Spleen (tissue), 13 donors: Measurements from ENCODE around the gene CCND2. TPM values are rescaled to one million over a fixed set of nuclear protein-coding genes. Genes with fewer than 3 reads are reported as not detected.
A peak's percentile ranks its signal among the peaks of the same experiment; 100 is the strongest.

Experiments
- DNase-seq: peaks from one replicate; pipeline ENCODE4 v3.0.0-alpha.2; 2020
- H3K27ac ChIP-seq, 8 donors: fragments of 200-600 bp; sonication (generic) in 7 of 8; 1 replicate in 4 of 8; 2 replicates in 4 of 8; pipeline versions ENCODE4 v1.5.0 to v1.8.0; 2016 to 2021; ENCODE audit warnings: inconsistent platforms in 4 of 8, mild to moderate bottlenecking in 4 of 8, moderate library complexity in 1 of 8
- H3K27me3 ChIP-seq, 7 donors: fragments of 200-600 bp; sonication (generic) in 6 of 7; replicated peaks in 1 of 7; 1 replicate in 4 of 7; 2 replicates in 3 of 7; pipeline versions ENCODE4 v1.5.0 to v1.8.0; 2016 to 2021; ENCODE audit warnings: inconsistent platforms in 3 of 7, mild to moderate bottlenecking in 1 of 7
- H3K36me3 ChIP-seq, 6 donors: fragments of 200-600 bp; sonication (generic) in 5 of 6; 1 replicate in 4 of 6; 2 replicates in 2 of 6; pipeline versions ENCODE4 v1.5.0 to v1.8.0; 2016 to 2021; ENCODE audit warnings: inconsistent platforms in 2 of 6
- H3K4me1 ChIP-seq, 6 donors: fragments of 200-600 bp; sonication (generic) in 5 of 6; 1 replicate in 3 of 6; 2 replicates in 3 of 6; pipeline versions ENCODE4 v1.5.0 to v1.8.0; 2016 to 2021; ENCODE audit warnings: inconsistent platforms in 3 of 6
- H3K4me3 ChIP-seq, 8 donors: fragments of 200-600 bp; sonication (generic) in 7 of 8; 1 replicate in 4 of 8; 2 replicates in 4 of 8; pipeline versions ENCODE4 v1.5.0 to v1.8.0; 2016 to 2021; ENCODE audit warnings: inconsistent platforms in 4 of 8, mild to moderate bottlenecking in 4 of 8, moderate library complexity in 2 of 8
- H3K9me3 ChIP-seq, 8 donors: fragments of 200-600 bp; sonication (generic) in 7 of 8; 1 replicate in 4 of 8; 2 replicates in 4 of 8; pipeline versions ENCODE4 v1.5.0 to v1.8.0; 2016 to 2021; ENCODE audit warnings: inconsistent platforms in 4 of 8
- CTCF ChIP-seq, 11 experiments: fragments of 200-600 bp in 7 of 11; fragments of 450-650 bp in 4 of 11; sonication (generic) in 4 of 11; IDR thresholded peaks in 8 of 11; conservative IDR thresholded peaks in 3 of 11; 1 replicate in 7 of 11; 2 replicates in 4 of 11; pipeline versions ENCODE4 v1.4.0 to v1.8.0; 2016 to 2021; ENCODE audit warnings: antibody characterized with exemption in 11 of 11, inconsistent platforms in 4 of 11, mild to moderate bottlenecking in 1 of 11
- POLR2A ChIP-seq, 3 donors: fragments of 450-650 bp; IDR thresholded peaks; one replicate each; pipeline ENCODE4 v1.5.1; 2017; ENCODE audit warnings: antibody characterized with exemption in 3 of 3, mild to moderate bottlenecking in 1 of 3
- POLR2AphosphoS5 ChIP-seq, 3 donors: sonication (generic); formaldehyde crosslinking; IDR thresholded peaks; one replicate each; pipeline ENCODE4 v1.5.1; 2017; ENCODE audit warnings: antibody characterized with exemption in 3 of 3
- WGBS, 5 donors: extraction: QIAGEN DNeasy Blood & Tissue Kit in 3 of 5; methylation state at CpG; one replicate each; pipeline versions ENCODE4 v1.1.5 to v1.1.7; 2013 to 2018; 5-methylcytosine and 5-hydroxymethylcytosine counted together
- intact Hi-C: fragments of 100-400 bp; cut with DNase I; formaldehyde crosslinking; loops from one replicate; pipeline ENCODE4 v1.15.0; 2023; ENCODE audit warnings: low total_unique reads
- long read RNA-seq, 2 donors: transcript quantifications; one replicate each; lab custom pipeline, GENCODE V29; 2026
- polyA plus RNA-seq, 3 donors: library from polyadenylated mRNA; stranded (reverse); fragments of 200-250 nt; gene quantifications; one replicate each; pipeline ENCODE4 v1.2.1, GENCODE V29; 2013
- total RNA-seq, 7 donors: library from RNA; depleted of rRNA in 3 of 7; stranded (reverse); fragments of >200 nt in 3 of 7; fragmentation: NEBNext Ultra II Directional in 4 of 7; extraction: Animal tissue kit (Norgen Biotek cat#: 25700) in 4 of 7; gene quantifications; one replicate each; pipeline versions ENCODE4 v1.1.0 to v1.2.1, GENCODE V29; 2016 to 2021
- donor health status: healthy with polysubstance abuse.
- donor health status: DM: no; HTN: no; CAD: no; lungs with moderate emphysema.
- donor health status: DM: no; HTN: no; CAD: no.
- donor health status: Bipolar disorder and iron deficiency.
- donor health status: healthy.
- donor health status: DM: no; HTN: no; CAD: no.
- donor health status: DM: yes; HTN: yes; CAD: no.

Gene CCND2
- total RNA-seq (100 to 1,000 TPM in 3 of 7 donors, 10 to 100 TPM in 4; 56.1 to 110 (median 65.1) TPM), polyA plus RNA-seq (10 to 100 TPM in 2 of 3 donors, 1 to 10 TPM in 1; 9.4 to 15.2 (median 13.8) TPM)
- long read RNA-seq, donor 1, full-length matches to known transcripts, result 4 of 4 reads
- long read RNA-seq, donor 1, partial matches to known transcripts, result 0 of 4 reads
- long read RNA-seq, donor 1, other reads (novel, unspliced or antisense), result 0 of 4 reads
- long read RNA-seq, donor 2, full-length matches to known transcripts, result 6 of 6 reads
- long read RNA-seq, donor 2, partial matches to known transcripts, result 0 of 6 reads
- long read RNA-seq, donor 2, other reads (novel, unspliced or antisense), result 0 of 6 reads

GRCh38 chr12:4273652-4274395 lies at the start of gene CCND2:
Gene CCND2 (plus strand): TSS chr12:4273762. CDS start chr12:4274041, 279 bp downstream.
- peak; percentile 94 for DNase-seq
- Histone ChIP-seq H3K27ac (peak within 1 kb of the TSS; percentile 74 to 98 (median 92)), H3K27me3 (peaks cover 0 to 78% (median 52%) of the 10 kb centered on the region in 7 donors), H3K9me3 (no peaks in the 10 kb centered on the region), H3K4me3 (peak within 1 kb of the TSS; percentile 50 to 74 (median 66)), H3K4me1 (peaks cover 17 to 98% (median 88%) of the 10 kb centered on the region in 6 donors), H3K36me3 (peaks cover 0 to 27% (median 13%) of the 10 kb centered on the region in 6 donors)
- 0 to 1% (median 0%) methylated on average over 52 of the region's 52 CpGs for WGBS, 5 donors
- TF ChIP-seq CTCF (IDR thresholded peaks at IDR 0.05 in 8 of 11, conservative IDR thresholded peaks at IDR 0.05 in 3 of 11), result no peak
- peak in 2 of 3 donors; percentile 49 to 78 for TF ChIP-seq POLR2A (IDR thresholded peaks at IDR 0.05)
- peak; percentile 86 to 96 (median 93) for TF ChIP-seq POLR2AphosphoS5 (IDR thresholded peaks at IDR 0.05)
- intact Hi-C loops, result no loop called here

GRCh38 chr12:4224206-4224889 lies 49.2 kb upstream of the CCND2 start:
- peak overlapping the region in 7 of 8 donors; percentile 48 to 85 (median 65) for H3K27ac ChIP-seq
- intact Hi-C loops, result no loop called here

DNA sequence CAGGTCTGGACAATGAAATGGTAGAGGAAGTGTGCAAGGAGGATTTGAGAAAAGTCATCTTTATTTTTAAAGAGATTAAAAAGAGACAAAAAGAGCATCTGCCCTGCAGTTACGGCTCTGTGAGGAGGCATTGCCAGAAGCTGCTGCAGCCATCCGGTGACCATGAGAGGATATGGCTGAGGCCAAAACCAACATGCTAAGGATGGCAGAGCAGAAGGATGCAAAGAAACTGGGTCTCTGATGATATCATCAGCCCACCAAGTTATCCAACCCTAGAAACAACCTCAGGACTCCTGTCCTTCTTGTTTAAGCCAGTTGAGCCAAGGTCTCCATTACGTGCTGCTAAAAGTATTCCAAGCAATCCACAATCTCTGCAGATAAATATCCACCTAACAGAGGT lies 48.0 kb upstream of the CCND2 start:
- H3K36me3 ChIP-seq, result no peaks in the 10 kb centered on the region
- TF ChIP-seq POLR2A (IDR thresholded peaks at IDR 0.05), result no peak
- TF ChIP-seq CTCF (IDR thresholded peaks at IDR 0.05 in 8 of 11, conservative IDR thresholded peaks at IDR 0.05 in 3 of 11), result no peak
- TF ChIP-seq POLR2AphosphoS5 (IDR thresholded peaks at IDR 0.05), result no peak
- WGBS, 5 donors, result 84 to 93% (median 93%) methylated on average over 3 of the region's 3 CpGs
- H3K4me1 ChIP-seq, result peaks cover 0 to 25% (median 18%) of the 10 kb centered on the region in 6 donors
- H3K27me3 ChIP-seq, result peaks cover 0 to 17% (median 0%) of the 10 kb centered on the region in 7 donors
- intact Hi-C loops, result no loop called here
- no peak overlapping the region for H3K27ac ChIP-seq
- no peaks in the 10 kb centered on the region for H3K9me3 ChIP-seq
- no peak overlapping the region for H3K4me3 ChIP-seq
- DNase-seq, result no peak

More at GRCh38 chr12:4224206-4224889, 49.2 kb upstream of the CCND2 start:
- no peaks in the 10 kb centered on the region for H3K9me3 ChIP-seq
- H3K36me3 ChIP-seq, result no peaks in the 10 kb centered on the region
- H3K4me1 ChIP-seq, result peaks cover 0 to 25% (median 18%) of the 10 kb centered on the region in 6 donors
- H3K4me3 ChIP-seq, result peak overlapping the region in 1 of 8 donors; percentile 38
- WGBS, 5 donors, result 34 to 55% (median 40%) methylated on average over 15 of the region's 15 CpGs
- DNase-seq, result no peak
- peaks cover 0 to 17% (median 0%) of the 10 kb centered on the region in 7 donors for H3K27me3 ChIP-seq
- TF ChIP-seq POLR2AphosphoS5 (IDR thresholded peaks at IDR 0.05), result no peak
- TF ChIP-seq POLR2A (IDR thresholded peaks at IDR 0.05), result no peak
- TF ChIP-seq CTCF (IDR thresholded peaks at IDR 0.05 in 8 of 11, conservative IDR thresholded peaks at IDR 0.05 in 3 of 11), result no peak
